A549 (cell line): ENCODE results near the gene TEN1. TPM values are rescaled to one million over a fixed set of nuclear protein-coding genes. Genes with fewer than 3 reads are reported as not detected.

Experiments used
- ATAC-seq, 2 experiments: fragments of 200-7000 bp in 1 of 2; fragments of >200 bp in 1 of 2; cut with Nextera tagmentation in 1 of 2; cut with Tn5 transposase in 1 of 2; 3 replicates each; pipeline versions ENCODE4 v1.8.0 to v1.9.1; 2018 to 2020; ENCODE audit warnings: mild to moderate bottlenecking in 1 of 2, moderate library complexity in 1 of 2
- CTCF ChIA-PET: fragments of 300-600 bp; sonication (Branson Sonifier 250); formaldehyde crosslinking; extraction: SDS; loops from one replicate; lab custom pipeline; 2021; ENCODE audit warnings: antibody characterized with exemption, inconsistent platforms; lab: Yijun Ruan, JAX
- POLR2A ChIA-PET: fragments of 350-600 bp; formaldehyde crosslinking; extraction: SDS; loops from one replicate; lab custom pipeline; 2021; ENCODE audit warnings: antibody characterized with exemption, inconsistent platforms; lab: Yijun Ruan, JAX
- DNase-seq, 2 experiments: peaks; one replicate each; pipeline versions ENCODE4 v3.0.0 to v3.0.0-alpha.2; 2011 to 2016; ENCODE audit warnings: low read depth in 1 of 2, low spot score in 1 of 2
- FAIRE-seq: peaks from 2 replicates; lab custom pipeline; 2011; peaks lifted over from hg19 to GRCh38; lab: Jason Lieb, UNC
- H3K27ac ChIP-seq, 2 experiments: fragments of >200 bp; sonication (Bioruptor Twin); formaldehyde crosslinking; 3 replicates each; pipeline ENCODE4 v1.5.1; 2016 to 2017
- H3K4me1 ChIP-seq: fragments of >200 bp; sonication (Bioruptor Twin); formaldehyde crosslinking; 3 replicates; pipeline ENCODE4 v1.6.1; 2016
- H3K4me2 ChIP-seq: fragments of >200 bp; sonication (Bioruptor Twin); formaldehyde crosslinking; 3 replicates; pipeline ENCODE4 v1.6.1; 2016
- H3K4me3 ChIP-seq: fragments of >200 bp; sonication (Bioruptor Twin); formaldehyde crosslinking; 3 replicates; pipeline ENCODE4 v1.5.1; 2016
- H3K9me3 ChIP-seq: fragments of >200 bp; sonication (Bioruptor Twin); formaldehyde crosslinking; 3 replicates; pipeline ENCODE4 v1.6.1; 2016
- CBX8 ChIP-seq: fragments of 200-600 bp; sonication (generic); IDR thresholded peaks from 2 replicates; pipeline ENCODE4 v1.6.1; 2016
- CTCF ChIP-seq: fragments of >200 bp; sonication (Bioruptor Twin); formaldehyde crosslinking; IDR thresholded peaks from 3 replicates; pipeline ENCODE4 v1.5.1; 2016
- EHMT2 ChIP-seq: fragments of 200-600 bp; sonication (generic); IDR thresholded peaks from 2 replicates; pipeline ENCODE4 v1.6.1; 2016; ENCODE audit warnings: antibody characterized with exemption, low read depth, mild to moderate bottlenecking, moderate library complexity
- EP300 ChIP-seq, 2 experiments: fragments of >200 bp; sonication (Bioruptor Twin); formaldehyde crosslinking; IDR thresholded peaks; 2 replicates in 1 of 2; 3 replicates in 1 of 2; pipeline ENCODE4 v1.6.1; 2016 to 2017
- ESRRA ChIP-seq: fragments of 150-350 bp; IDR thresholded peaks from 2 replicates; pipeline ENCODE4 v1.6.1; 2014; ENCODE audit warnings: mild to moderate bottlenecking, low read length, borderline replicate concordance
- HMGXB4 ChIP-seq: fragments of 250-450 bp; sonication (Bioruptor Pico); IDR thresholded peaks from 2 replicates; pipeline ENCODE4 v1.5.0; 2021; ENCODE audit warnings: mild to moderate bottlenecking, moderate library complexity, borderline replicate concordance
- HOXA7 ChIP-seq: fragments of 250-450 bp; sonication (Bioruptor Pico); IDR thresholded peaks from 2 replicates; pipeline ENCODE4 v1.5.0; 2020; ENCODE audit warnings: mild to moderate bottlenecking, moderate library complexity
- JUN ChIP-seq, 2 experiments: fragments of >200 bp; sonication (Bioruptor Twin); formaldehyde crosslinking; IDR thresholded peaks; 2 replicates in 1 of 2; 3 replicates in 1 of 2; pipeline ENCODE4 v1.6.1; 2016 to 2017
- NR3C1 ChIP-seq: fragments of >200 bp; sonication (Bioruptor Twin); formaldehyde crosslinking; IDR thresholded peaks from 3 replicates; pipeline ENCODE4 v1.6.1; 2017
- PBX3 ChIP-seq: IDR thresholded peaks from 2 replicates; pipeline ENCODE4 v1.6.1; 2012
- PHF8 ChIP-seq: fragments of 200-600 bp; sonication (generic); IDR thresholded peaks from 2 replicates; pipeline ENCODE4 v1.6.1; 2016; ENCODE audit warnings: low read depth, mild to moderate bottlenecking, antibody characterized with exemption, moderate library complexity, borderline replicate concordance
- RAD21 ChIP-seq, 2 experiments: fragments of >200 bp in 1 of 2; sonication (Bioruptor Twin) in 1 of 2; formaldehyde crosslinking in 1 of 2; IDR thresholded peaks in 1 of 2; conservative IDR thresholded peaks in 1 of 2; 2 replicates in 1 of 2; 3 replicates in 1 of 2; pipeline ENCODE4 v1.6.1; 2012 to 2018; ENCODE audit warnings: inconsistent platforms in 1 of 2
- RNF2 ChIP-seq: fragments of 200-600 bp; sonication (generic); IDR thresholded peaks from 2 replicates; pipeline ENCODE4 v1.6.1; 2016; ENCODE audit warnings: low read depth, mild to moderate bottlenecking, antibody characterized with exemption, moderate library complexity, borderline replicate concordance
- SMC3 ChIP-seq: fragments of >200 bp; sonication (Bioruptor Twin); formaldehyde crosslinking; IDR thresholded peaks from 3 replicates; pipeline ENCODE4 v1.6.1; 2018; ENCODE audit warnings: inconsistent platforms
- SREBF2 ChIP-seq: fragments of 450-650 bp; IDR thresholded peaks from 2 replicates; pipeline ENCODE4 v1.6.1; 2014; ENCODE audit warnings: mild to moderate bottlenecking, moderate library complexity
- TFCP2L1 ChIP-seq: fragments of 250-450 bp; sonication (Bioruptor Pico); IDR thresholded peaks from 2 replicates; pipeline ENCODE4 v1.5.0; 2021; ENCODE audit warnings: mild to moderate bottlenecking
- TP53 ChIP-seq: fragments of 250-450 bp; sonication (Bioruptor Pico); IDR thresholded peaks from 2 replicates; pipeline ENCODE4 v1.5.0; 2021; ENCODE audit warnings: mild to moderate bottlenecking, moderate library complexity
- ZC3H11A ChIP-seq: fragments of 450-650 bp; IDR thresholded peaks from 2 replicates; pipeline ENCODE4 v1.6.1; 2014; ENCODE audit warnings: antibody characterized with exemption, mild to moderate bottlenecking
- ZSCAN20 ChIP-seq: fragments of 250-450 bp; sonication (Bioruptor Pico); IDR thresholded peaks from 2 replicates; pipeline ENCODE4 v1.8.0; 2022; ENCODE audit warnings: mild to moderate bottlenecking, moderate library complexity
- WGBS: methylation state at CpG from one replicate; pipeline ENCODE4 v1.1.6; 2017; ENCODE audit errors: missing lambda C conversion rate; 5-methylcytosine and 5-hydroxymethylcytosine counted together
- polyA plus RNA-seq, 4 experiments: library from polyadenylated mRNA; depleted of rRNA in 3 of 4; stranded (reverse); fragments of >200 nt; fragmentation: RNase III in 1 of 4; extraction: RNeasy Plus Mini Kit Qiagen cat#74134 plus additional on column Dnase treatment in 1 of 4; gene quantifications; 2 replicates in 3 of 4; 3 replicates in 1 of 4; pipeline ENCODE4 v1.2.3, GENCODE V29; 2011 to 2017

Gene TEN1
- polyA plus RNA-seq, 2 of the 4 experiments (the other 2 are of a cell fraction) = 11.8 to 15.7 TPM

GRCh38 chr17:76005263-76006149 lies 26.5 kb downstream of the TEN1 start:
- ATAC-seq = peak; percentile 55 to 80; a peak in 5 of 6 replicates
- 55% methylated on average over 16 of the region's 16 CpGs for WGBS
- FAIRE-seq = peak; percentile 79
- TF ChIP-seq RAD21 (conservative IDR thresholded peaks at IDR 0.05 in 1 of 2, IDR thresholded peaks at IDR 0.05 in 1 of 2) (peak; percentile 81 to 88), CTCF (peak; percentile 94), TP53 (CRISPR knock-in tag) (no peak), SMC3 (peak; percentile 77), EHMT2 (no peak), PHF8 (no peak)
- H3K27ac ChIP-seq = no peak overlapping the region
- no peak overlapping the region for H3K4me2 ChIP-seq
- H3K9me3 ChIP-seq = no peaks in the 10 kb centered on the region
- H3K4me3 ChIP-seq = no peak overlapping the region
- ChIA-PET POLR2A (interaction anchor here (1.1 kb wide), 1 partner anchor 100 kb away, joined by 3 read pairs; no protein-coding TSS in a partner anchor), CTCF (interaction anchor here (0.6 to 24.2 kb wide), 48 partner anchors 9 to 712 kb away, joined by 3 to 408 read pairs (median 4); partner anchors contain the start of genes EVPL, EXOC7, MRPL38 and SPHK1)
- DNase-seq = peak; percentile 78 to 83
- no peaks in the 10 kb centered on the region for H3K4me1 ChIP-seq

GRCh38 chr17:76007131-76007849 lies 28.2 kb downstream of the TEN1 start:
- ATAC-seq (no peak), DNase-seq (no peak), FAIRE-seq (no peak)
- H3K27ac ChIP-seq = no peak overlapping the region
- H3K4me1 ChIP-seq = no peaks in the 10 kb centered on the region
- H3K4me2 ChIP-seq = no peak overlapping the region
- 92% methylated on average over 34 of the region's 39 CpGs for WGBS
- no peaks in the 10 kb centered on the region for H3K9me3 ChIP-seq
- no peak overlapping the region for H3K4me3 ChIP-seq
- POLR2A ChIA-PET = no interaction called here
- CTCF ChIA-PET = interaction anchor here (0.9 to 24.2 kb wide), 14 partner anchors 7 to 390 kb away, joined by 3 to 408 read pairs (median 6); partner anchors contain the start of genes CDK3, EVPL and MRPL38
- TF ChIP-seq ESRRA (no peak), ZSCAN20 (CRISPR knock-in tag) (no peak), TFCP2L1 (CRISPR knock-in tag) (no peak), RAD21 (conservative IDR thresholded peaks at IDR 0.05 in 1 of 2, IDR thresholded peaks at IDR 0.05 in 1 of 2) (no peak), NR3C1 (no peak), JUN (IDR thresholded peaks at IDR 0.05) (no peak), CBX8 (no peak), SREBF2 (no peak), HMGXB4 (no peak), EP300 (IDR thresholded peaks at IDR 0.05) (no peak), HOXA7 (CRISPR knock-in tag) (no peak), EHMT2 (no peak), RNF2 (no peak), ZC3H11A (no peak), PHF8 (no peak), PBX3 (no peak)
- TF ChIP-seq, all 56 proteins: peak for 0
